Gastroesophageal sphincter (tissue), 3 donors: ENCODE data around the gene LGALS13.

Experiments used
- CTCF ChIP-seq, 4 experiments: fragments of 200-600 bp in 2 of 4; fragments of 450-650 bp in 2 of 4; sonication (generic) in 1 of 4; IDR thresholded peaks; one replicate each; pipeline ENCODE4 v1.5.1; 2017 to 2019; ENCODE audit warnings: antibody characterized with exemption in 4 of 4, mild to moderate bottlenecking in 2 of 4, moderate library complexity in 2 of 4
- EP300 ChIP-seq: sonication (generic); formaldehyde crosslinking; IDR thresholded peaks from one replicate; pipeline ENCODE4 v1.6.1; 2017; ENCODE audit warnings: antibody characterized with exemption, mild to moderate bottlenecking
- POLR2A ChIP-seq, 2 donors: fragments of 450-650 bp; IDR thresholded peaks; one replicate each; pipeline ENCODE4 v1.6.1; 2017; ENCODE audit warnings: antibody characterized with exemption in 2 of 2, mild to moderate bottlenecking in 2 of 2, moderate library complexity in 1 of 2
- POLR2AphosphoS5 ChIP-seq: sonication (generic); formaldehyde crosslinking; IDR thresholded peaks from one replicate; pipeline ENCODE4 v1.6.1; 2017; ENCODE audit warnings: antibody characterized with exemption

- no peak for TF ChIP-seq POLR2A (IDR thresholded peaks at IDR 0.05)
- no peak for TF ChIP-seq CTCF (IDR thresholded peaks at IDR 0.05)
- TF ChIP-seq POLR2AphosphoS5 = no peak
- no peak for TF ChIP-seq EP300
Measured at GRCh38 chr19:39557811-39558623, 44.3 kb upstream of the LGALS13 start.
